Right ventricle myocardium superior (tissue), 1 donor: ENCODE measurements around the gene LIMD2. TPM values are rescaled to one million over a fixed set of nuclear protein-coding genes. Genes with fewer than 3 reads are reported as not detected.
"Not testable (repeated sequence)": the region's sequence is repeated elsewhere in the genome, so short reads cannot be mapped to it uniquely, and the experiment has no call there.

ENCODE experiments used
- ATAC-seq: fragments of 200-7000 bp; cut with Tn5 transposase; one replicate; pipeline ENCODE4 v1.9.1; 2020; ENCODE audit warnings: mild to moderate bottlenecking; ENCODE audit not compliant: poor library complexity
- DNase-seq: peaks from one replicate; pipeline ENCODE4 v3.0.0-alpha.2; 2020
- intact Hi-C: fragments of 100-400 bp; cut with DNase I; formaldehyde crosslinking; loops from one replicate; pipeline ENCODE4 v1.11.2; 2022
- long read RNA-seq: library from polyadenylated mRNA; unstranded; transcript quantifications from one replicate; pipeline ENCODE4 v2.0.0, GENCODE V29; 2021
- total RNA-seq: library from RNA; stranded (reverse); fragmentation: NEBNext Ultra II Directional; extraction: Animal tissue kit (Norgen Biotek cat#: 25700); gene quantifications from one replicate; pipeline ENCODE4 v1.2.1, GENCODE V29; 2021
- donor health status: DM: no; HTN: yes; CAD: no; lungs with severe emphysema.

LIMD2 gene
- total RNA-seq: 2.4 TPM
- long read RNA-seq, partial matches to known transcripts: 2 of 8 reads
- long read RNA-seq, other reads (novel, unspliced or antisense): 3 of 8 reads

DNA sequence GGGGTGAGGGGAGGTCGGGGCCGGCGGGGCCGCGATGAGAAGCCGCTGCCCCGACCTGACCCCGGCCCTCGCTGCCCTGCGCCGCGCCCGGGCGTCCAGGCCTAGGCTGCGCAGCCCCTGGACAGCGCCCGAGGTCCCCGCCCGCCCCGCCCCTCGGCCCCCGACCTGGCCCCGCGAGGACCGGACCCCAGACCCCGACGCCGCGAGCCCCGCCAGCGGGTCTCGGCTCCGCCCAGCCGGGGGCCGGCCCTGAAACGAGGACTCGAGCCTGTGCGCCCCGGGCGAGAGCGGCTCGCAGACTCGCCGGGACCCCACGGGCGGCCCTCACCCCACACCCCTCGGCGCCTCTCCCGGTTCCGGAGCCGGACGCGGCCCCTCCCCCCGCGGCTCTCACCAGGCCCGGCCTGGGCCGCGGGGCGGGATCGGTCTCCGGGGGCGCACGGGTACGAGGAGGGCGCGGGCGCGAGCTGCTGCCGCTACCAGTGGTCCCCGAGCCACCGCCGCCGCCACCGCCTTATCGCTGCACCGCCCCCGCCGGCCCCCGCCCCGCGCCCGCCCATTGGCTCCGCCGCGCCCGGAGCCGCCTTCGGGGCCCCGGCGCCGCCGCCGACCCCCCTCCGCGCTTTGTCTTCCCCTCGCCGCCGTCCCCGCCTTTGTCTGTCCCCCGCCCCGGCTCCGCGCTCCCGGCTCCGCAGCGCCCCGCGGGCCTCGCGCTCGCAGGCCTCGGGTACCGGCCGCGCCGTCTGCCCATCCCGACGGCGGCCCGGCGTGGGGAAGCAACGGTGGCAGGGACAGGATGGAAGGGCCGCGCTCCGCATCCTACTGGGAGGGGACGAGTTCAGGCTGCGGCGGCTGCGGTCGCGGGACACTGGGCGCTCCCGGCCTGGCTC is at the start of gene LIMD2:
TSS of gene LIMD2 (minus strand) at position 488 of the 890 bp plus-strand sequence. CDS start 827 bp downstream, outside the sequence.
- ATAC-seq: no peak
- intact Hi-C loops: no loop called here
- DNase-seq: peak; percentile 85

DNA sequence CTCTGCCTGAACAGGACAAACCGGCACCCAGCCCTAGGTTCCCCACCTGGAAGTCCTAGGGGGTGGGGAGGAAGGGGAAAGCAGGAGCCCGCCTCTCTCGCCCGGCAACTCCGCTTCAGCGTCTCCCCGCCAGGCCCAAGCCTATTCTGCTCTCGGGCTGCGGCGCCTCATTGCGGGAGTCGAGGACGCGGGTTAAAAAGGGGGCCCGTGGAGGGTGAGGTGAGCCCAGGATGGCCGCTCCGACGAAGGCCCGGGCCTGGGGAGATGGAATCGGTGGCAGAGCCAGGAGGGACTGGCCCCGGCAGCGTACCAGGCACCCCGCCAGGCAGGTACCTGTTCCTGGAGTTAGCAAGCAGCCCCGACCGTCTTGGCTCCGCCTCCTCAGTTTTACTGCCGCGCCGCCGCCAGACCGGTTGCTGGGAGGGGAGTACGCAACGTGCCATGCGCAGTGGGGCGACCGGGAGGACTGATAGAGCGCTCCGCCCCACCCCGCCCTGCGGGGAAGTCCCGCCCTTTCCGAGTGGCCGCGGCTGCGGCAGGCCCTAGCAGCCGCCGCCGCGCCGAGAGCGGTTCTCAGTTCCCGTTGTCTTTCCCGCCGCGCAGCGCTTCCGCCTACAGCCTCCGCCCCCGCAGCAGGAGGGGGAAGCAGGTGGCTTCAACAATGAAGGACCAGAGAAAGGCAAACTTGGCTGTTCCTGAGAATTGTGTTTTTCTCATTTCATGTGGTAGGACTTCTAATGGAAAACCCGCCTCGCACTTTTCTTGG is 41.7 kb upstream of the LIMD2 start, which contains the start of gene STRADA:
TSS of gene STRADA (minus strand) at position 392 of the 766 bp plus-strand sequence. CDS start 13,430 bp downstream, outside the sequence.
- intact Hi-C loops: no loop called here
- peak; percentile 99 for DNase-seq
- peak; percentile 99 for ATAC-seq

DNA sequence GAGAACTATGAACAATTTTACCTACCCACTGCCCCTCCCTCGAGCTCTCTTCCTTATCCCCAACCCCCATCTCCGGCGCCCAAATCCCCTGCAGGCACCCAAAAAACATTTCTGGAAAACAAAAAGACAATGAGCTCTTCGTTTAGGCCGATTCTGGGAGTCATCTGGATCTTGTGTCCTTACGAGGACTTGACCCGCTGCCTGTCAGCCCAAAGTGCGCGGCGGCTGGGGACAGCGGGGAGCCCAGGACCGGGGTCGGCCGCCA is 41.1 kb upstream of the LIMD2 start:
- ATAC-seq (peak; percentile 53), DNase-seq (no peak)
- intact Hi-C loops: no loop called here

- ATAC-seq (no peak), DNase-seq (no peak)
- intact Hi-C loops: no loop called here
Measured at GRCh38 chr17:63740464-63741142, 40.7 kb upstream of the LIMD2 start.

DNA sequence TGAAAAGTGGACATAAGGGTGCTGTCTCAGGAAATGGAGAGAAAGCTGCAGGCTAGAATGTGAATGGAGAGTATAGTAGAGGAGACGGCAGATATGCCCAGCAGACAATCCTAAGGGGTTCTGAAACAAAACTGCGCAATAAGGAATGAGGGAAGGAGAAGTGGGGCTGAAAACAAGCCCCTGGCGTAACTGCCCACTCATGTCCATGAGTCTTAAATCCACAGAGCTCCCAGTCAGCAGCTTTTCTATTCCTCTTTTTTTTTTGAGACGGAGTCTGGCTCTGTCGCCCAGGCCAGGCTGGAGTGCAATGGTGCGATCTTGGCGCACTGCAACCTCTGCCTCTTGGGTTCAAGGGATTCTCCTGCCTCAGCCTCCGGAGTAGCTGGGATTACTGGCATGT is 35.8 kb upstream of the LIMD2 start:
- DNase-seq (no peak), ATAC-seq (no peak)
- intact Hi-C loops: no loop called here

GRCh38 chr17:63722403-63722802 is 22.5 kb upstream of the LIMD2 start:
- no peak for DNase-seq
- intact Hi-C loops: no loop called here
- ATAC-seq: peak; percentile 65

DNA sequence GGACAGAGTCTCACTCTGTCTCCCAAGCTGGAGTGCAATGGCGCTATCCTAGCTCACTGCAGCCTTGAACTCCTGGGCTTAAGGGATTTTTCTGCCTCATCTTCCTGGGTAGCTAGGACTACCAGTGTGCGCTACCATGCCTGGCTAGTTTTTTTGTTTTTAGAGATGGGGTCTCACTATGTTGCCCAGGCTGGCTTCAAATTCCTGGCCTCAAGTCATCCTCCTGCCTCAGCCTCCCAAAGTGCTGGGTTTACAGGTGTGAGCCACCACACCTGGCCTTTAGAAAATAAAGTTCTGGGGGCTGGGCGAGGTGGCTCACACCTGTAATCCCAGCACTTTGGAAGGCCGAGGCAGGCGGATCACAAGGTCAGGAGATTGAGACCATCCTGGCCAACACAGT is 20.3 kb upstream of the LIMD2 start:
- DNase-seq, ATAC-seq, intact Hi-C loops: not testable (repeated sequence)

DNA sequence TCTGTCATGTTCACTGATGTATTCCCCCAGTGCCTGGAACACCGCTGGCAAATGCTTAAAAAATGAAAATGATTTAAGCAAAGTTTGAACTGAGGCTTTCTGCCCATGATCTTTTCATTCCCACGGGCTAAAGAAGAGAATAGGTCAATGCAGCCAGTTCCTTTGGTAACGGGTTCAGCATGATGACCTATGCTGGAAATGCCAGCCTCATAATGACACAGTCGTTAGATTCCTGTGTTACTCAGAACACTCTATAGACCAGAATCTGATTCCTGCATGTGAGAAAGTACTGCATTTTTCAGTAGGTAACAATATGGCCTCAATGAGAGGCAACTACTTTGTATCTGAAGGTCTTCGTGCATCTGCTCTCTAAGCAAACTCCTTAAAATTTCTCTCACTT is 19.1 kb upstream of the LIMD2 start:
- intact Hi-C loops: no loop called here
- DNase-seq (no peak), ATAC-seq (no peak)

- DNase-seq (no peak), ATAC-seq (no peak)
- intact Hi-C loops: no loop called here
Measured at GRCh38 chr17:63716426-63716825, 16.5 kb upstream of the LIMD2 start.

DNA sequence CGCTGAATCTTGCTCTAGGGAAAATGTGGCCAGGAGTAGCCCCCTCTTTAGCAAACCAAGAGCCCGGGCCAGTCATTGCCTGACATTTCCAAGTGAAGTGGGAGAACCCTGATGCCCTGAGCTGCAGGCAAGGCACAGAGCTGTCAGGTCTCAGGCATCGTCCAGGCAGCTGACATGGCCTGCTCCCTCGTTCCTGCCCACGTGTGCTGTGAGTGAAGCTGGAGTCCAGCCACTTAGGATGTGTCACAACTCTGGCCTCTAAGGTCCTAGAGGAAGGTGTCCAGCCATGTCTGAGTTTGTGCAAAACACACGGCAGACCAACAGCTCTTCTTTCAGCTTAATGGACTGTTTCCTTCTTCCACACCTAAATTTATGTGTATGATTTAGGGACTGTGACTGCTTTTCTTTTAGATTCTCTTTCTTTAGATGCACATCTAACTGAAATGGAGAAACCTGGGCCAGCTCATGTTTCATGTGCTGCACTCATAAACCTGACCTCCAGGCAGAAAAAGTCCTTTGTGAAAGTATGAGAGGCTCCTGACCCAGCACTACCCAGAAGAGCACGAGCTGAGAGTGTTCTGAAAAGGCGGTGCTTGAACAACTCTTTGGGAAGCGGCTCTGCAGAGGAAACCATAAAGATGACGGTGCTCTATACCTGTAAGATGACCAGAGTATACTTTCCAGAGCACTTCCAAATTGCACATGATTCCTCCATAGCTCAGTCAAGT is 14.8 kb upstream of the LIMD2 start:
- DNase-seq (no peak), ATAC-seq (peak; percentile 85)
- intact Hi-C loops: no loop called here

GRCh38 chr17:63709110-63709509 is 9.2 kb upstream of the LIMD2 start:
- ATAC-seq (no peak), DNase-seq (no peak)
- intact Hi-C loops: no loop called here

DNA sequence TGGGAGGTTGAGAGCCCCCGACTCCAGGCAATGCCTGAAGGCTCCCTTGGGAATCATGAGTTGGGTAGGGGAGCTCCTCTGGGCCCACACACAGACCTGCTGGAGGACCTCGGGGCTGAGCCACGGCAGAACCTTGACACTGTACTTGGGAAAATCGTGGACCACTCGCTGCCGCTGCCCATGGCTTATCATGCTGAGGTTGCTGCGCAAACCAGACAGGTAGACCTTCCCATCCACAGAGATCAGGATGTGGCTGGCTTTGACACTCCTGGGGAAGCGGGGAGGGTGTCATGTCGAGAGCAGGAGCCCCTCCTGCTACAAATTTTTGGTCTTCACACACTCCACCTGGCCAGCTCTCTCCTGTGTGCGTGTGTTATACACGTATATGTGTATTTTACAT is 7.2 kb upstream of the LIMD2 start:
- no peak for ATAC-seq
- intact Hi-C loops: no loop called here
- DNase-seq: no peak

DNA sequence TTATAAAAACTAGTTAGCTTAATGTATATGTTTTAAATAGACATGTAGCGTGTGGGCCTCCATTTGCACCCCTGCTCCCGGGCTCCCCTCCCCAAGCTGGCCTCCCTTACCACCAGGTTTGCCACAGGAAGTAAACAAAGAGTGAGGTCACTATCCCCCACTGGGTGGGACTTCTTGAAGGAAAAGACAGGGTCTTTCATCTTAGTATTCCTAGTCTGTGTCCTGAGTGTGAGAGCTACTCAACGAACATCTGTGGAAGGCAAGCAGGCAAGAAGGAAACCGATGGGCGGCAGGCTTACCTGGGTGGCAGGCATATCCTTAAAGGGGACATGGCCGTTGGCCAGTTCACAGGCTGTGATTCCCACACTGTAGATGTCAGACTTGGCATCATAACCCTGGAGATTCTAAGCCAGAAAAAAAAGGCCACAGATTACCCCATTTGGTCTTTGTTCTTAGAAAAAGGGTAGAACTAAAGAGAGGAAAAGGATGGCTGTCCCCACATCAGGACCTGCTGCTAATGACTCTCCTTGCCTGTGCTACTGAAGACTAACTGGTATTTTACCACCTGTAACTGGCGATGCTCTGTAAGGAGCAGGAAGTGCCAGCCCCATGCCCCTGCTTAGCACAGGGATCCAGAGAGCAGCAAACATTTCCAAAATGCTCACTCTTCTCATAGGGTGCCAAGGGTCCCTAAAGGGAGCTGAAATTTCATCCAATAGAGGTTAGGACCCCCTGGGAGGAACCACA is 6.6 kb upstream of the LIMD2 start:
- DNase-seq (no peak), ATAC-seq (no peak)
- intact Hi-C loops: no loop called here

DNA sequence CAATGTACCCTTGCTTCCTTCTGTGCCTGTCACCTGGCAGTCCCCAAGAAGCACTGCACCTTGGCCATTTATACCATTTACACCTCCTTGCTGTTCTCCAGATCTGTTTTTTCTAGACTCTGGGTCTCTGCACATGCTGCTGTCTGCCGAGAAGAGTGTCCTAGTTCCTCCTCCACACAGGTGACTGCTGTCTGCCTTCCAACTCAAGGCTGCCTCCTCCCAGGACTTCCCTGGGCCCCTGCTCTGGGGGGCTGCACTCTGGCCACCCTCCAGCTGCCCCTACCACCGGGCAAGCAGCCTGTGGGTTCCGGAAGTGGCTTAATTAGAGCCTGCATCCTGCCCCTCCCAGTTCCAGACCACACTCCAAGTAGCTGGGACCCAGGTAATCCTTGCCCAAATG is 5.7 kb upstream of the LIMD2 start:
- ATAC-seq (no peak), DNase-seq (no peak)
- intact Hi-C loops: no loop called here

GRCh38 chr17:63704836-63705235 is 4.9 kb upstream of the LIMD2 start:
- intact Hi-C loops: no loop called here
- DNase-seq: no peak

GRCh38 chr17:63704259-63704576 is 4.3 kb upstream of the LIMD2 start:
- intact Hi-C loops: no loop called here
- DNase-seq: no peak
- ATAC-seq: no peak

More at GRCh38 chr17:63704836-63705235, 4.9 kb upstream of the LIMD2 start:
- ATAC-seq: no peak

DNA sequence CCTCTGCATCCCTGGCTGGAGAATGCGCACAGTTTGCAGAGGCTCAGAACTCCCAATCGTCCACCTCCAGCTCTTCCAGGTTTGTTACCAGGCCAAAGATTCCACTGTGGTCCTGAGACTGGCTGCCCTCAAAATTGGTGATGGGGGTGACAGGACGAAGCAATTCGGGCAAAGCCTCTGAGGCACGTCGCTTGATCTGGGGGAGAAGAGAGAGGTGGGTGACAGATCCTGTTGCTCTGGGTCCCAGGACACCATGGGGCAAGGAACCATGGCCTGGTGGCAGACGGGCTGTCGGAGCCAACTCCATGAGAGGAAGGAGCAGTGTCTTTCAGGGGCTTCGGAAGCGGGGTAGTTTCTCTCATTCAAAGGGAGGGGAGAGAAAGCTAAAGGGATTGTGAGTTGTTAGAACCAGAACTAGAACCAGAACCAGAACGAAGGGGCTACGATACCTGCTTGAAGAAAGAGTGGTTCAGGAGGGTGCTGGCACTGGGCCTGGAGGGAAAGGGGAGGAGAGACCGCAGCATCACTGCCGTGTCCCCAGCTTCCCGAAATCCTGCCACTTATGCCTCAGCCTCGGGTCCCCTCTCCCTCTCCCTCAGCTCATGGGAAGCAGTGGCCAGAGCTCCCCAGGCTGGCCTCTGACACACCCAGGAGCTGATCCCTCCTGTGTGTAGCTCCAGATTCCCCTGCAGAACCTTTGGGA is 3.8 kb upstream of the LIMD2 start:
- intact Hi-C loops: no loop called here
- ATAC-seq (no peak), DNase-seq (no peak)

GRCh38 chr17:63703029-63703428 is 3.1 kb upstream of the LIMD2 start:
- ATAC-seq (no peak), DNase-seq (no peak)
- intact Hi-C loops: no loop called here
